ENCODE data around the gene TRIM25.
"Not testable (repeated sequence)": the region's sequence is repeated elsewhere in the genome, so short reads cannot be mapped to it uniquely, and the experiment has no call there.

Gene TRIM25

DNA sequence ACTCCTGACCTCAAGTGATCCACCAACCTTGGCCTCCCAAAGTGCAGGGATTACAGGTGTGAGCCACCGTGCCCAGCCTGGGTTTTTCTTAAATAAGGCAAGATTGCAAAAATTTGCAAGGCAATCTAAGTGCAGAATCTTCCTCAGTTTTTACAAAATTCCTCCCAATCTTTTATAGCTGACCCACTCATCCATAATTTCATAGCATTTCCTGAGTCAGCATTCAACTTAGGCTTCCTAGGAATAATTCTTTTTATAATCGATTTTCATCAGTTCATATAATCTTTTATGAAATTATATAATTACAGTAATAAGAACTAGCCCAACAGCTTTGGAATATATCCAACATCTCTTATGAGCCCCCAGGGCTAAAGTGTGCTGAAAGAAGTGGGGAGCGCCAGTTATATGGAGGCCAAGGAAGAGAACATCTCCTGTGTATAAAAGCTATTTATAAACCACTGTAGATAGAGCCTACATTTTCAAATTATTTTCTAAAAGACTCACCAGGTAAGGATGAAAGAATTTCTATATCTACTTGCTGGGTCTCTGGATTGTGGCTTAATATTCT is 32.2 kb upstream of the TRIM25 start:
- TF ChIP-seq, protein P1, sequence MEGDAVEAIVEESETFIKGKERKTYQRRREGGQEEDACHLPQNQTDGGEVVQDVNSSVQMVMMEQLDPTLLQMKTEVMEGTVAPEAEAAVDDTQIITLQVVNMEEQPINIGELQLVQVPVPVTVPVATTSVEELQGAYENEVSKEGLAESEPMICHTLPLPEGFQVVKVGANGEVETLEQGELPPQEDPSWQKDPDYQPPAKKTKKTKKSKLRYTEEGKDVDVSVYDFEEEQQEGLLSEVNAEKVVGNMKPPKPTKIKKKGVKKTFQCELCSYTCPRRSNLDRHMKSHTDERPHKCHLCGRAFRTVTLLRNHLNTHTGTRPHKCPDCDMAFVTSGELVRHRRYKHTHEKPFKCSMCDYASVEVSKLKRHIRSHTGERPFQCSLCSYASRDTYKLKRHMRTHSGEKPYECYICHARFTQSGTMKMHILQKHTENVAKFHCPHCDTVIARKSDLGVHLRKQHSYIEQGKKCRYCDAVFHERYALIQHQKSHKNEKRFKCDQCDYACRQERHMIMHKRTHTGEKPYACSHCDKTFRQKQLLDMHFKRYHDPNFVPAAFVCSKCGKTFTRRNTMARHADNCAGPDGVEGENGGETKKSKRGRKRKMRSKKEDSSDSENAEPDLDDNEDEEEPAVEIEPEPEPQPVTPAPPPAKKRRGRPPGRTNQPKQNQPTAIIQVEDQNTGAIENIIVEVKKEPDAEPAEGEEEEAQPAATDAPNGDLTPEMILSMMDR (IDR thresholded peaks at IDR 0.05; ENCODE audit: low read depth, low read length, missing control alignments), result no peak
- DNase-seq (ENCODE audit: extremely low read depth, low read depth), result no peak
- H3K4me3 ChIP-seq (replicated peaks; ENCODE audit: low read depth, low read length), result no peak overlapping the region

DNA sequence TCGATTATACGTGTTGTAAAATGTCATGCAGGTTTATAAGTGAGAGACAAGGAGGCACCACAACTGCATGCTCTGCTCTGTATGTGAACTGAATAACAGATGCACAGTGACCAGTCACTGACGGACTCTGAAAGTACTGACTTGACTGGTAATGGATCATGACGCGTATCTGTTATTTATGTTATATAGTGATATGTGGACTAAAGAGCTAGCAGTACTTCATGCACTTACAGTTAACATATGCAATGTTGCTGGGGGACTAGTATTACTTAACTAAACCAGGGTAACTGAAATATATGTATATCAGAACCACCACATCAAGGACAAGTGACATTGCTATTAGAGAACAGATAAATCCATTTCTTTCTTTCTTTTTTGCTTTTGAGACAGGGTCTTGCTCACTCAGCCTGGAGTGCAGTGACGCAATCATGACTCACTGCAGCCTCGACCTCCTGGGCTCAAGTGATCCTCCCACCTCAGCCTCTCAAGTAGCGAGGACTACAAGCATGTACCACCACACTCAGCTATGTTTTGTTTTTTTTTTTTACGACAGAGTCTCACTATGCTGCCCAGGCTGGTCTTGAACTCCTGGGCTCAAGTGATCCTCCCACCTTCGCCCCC is 29.8 kb upstream of the TRIM25 start:
- TF ChIP-seq, protein P1 (IDR thresholded peaks at IDR 0.05; ENCODE audit: low read depth, low read length, missing control alignments), result no peak
- no peak for DNase-seq (ENCODE audit: extremely low read depth, low read depth)
- H3K4me3 ChIP-seq (replicated peaks; ENCODE audit: low read depth, low read length), result no peak overlapping the region

DNA sequence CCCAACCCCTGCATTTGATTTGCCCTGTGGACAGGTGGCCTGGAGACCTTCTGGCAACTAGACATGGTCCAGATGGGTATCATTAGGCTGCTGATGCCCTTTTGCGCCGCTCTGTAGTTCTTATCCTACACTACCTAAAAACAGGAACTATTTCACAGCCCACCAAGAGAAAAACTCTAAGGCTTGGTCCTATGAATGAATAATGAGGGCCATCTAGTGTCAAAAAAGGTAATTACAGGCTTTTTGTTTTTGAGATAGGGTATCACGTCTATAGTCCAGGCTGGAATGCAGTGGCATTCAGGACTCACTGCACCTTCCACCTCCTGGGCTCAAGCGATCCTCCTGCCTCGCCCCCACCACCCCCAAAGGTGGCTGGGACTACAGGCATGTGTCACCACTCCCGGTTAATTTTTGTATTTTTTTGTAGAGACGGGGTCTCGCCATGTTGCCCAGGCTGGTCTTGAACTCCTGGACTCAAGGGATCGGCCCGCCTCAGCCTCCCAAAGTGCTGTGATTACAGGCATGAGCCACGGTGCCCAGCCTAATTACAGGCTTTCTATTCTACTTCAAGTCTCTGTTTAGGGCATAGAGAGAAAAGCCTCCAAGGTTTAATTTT is 26.1 kb upstream of the TRIM25 start:
- TF ChIP-seq, protein P1 (IDR thresholded peaks at IDR 0.05; ENCODE audit: low read depth, low read length, missing control alignments), result peak; percentile 50
- no peak overlapping the region for H3K4me3 ChIP-seq (replicated peaks; ENCODE audit: low read depth, low read length)
- peak; percentile 52 for DNase-seq (ENCODE audit: extremely low read depth, low read depth)

DNA sequence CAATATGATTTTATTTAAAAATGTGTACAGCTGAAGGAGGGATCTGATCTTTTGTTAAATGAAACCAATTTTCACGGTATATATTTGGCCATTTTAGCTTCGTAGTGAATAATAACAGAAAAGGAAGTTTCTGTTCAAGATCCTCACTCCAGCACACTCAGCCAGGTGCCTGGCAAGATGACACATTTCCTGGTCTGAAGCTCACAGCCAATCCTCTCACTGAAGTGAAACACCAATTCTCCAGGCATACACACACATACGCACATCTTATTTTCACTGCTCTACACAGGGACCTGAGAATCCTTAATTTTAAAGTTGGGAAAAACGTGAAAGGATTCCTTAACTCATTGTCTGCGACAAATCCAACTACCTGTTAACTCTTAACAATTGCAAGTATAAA is 24.4 kb upstream of the TRIM25 start:
- not testable (repeated sequence) for DNase-seq (ENCODE audit: extremely low read depth, low read depth); H3K4me3 ChIP-seq (replicated peaks; ENCODE audit: low read depth, low read length)

DNA sequence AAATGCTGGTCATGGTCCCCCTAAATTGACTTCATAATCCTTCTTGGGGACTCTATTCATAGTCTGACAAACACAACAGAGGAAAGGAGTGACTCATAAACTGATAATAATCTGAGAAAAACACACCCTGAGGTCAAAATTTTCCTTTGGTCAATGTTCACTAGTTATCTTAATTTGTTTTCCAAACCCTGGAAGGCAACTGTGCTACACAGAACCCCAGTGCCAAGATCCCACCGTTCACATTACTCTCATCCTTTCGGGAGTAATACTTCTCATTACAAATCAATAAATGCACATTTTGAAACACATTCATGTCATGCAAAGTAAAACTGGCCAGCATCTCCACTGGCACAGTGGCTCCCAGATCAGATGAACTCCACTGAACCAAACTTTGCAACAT is 23.8 kb upstream of the TRIM25 start:
- H3K4me3 ChIP-seq (replicated peaks; ENCODE audit: low read depth, low read length), result no peak overlapping the region
- TF ChIP-seq, protein P1 (IDR thresholded peaks at IDR 0.05; ENCODE audit: low read depth, low read length, missing control alignments), result no peak
- DNase-seq (ENCODE audit: extremely low read depth, low read depth), result no peak

DNA sequence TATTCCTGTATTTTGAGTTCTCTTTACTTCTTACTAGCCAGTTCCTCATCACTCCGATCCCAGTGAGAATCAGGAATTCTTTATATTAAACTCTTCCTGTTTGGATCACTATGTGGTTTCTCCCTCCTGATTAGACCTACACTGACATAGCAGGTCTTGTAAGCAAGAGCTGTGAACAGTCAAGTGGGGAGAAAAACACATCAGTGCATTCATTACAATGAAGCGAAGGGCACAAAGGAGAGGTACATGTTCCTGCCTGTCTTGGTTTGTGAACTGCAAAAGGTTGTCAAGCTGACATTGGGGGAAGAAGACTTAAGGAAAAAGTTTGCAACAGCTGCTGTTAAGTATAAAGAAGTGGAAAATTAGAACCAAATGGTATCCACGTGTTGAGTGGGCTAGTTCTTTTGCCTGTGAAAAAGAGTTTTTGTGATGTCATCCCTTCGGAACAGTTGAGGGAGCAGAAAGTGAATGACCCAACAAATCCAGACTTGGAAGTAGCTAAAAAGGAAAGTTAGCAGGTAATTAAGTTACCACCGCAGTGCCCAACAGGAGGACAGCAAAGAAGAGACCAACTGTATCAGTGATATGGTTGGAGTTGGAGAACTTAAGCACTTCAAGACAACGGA is 23.0 kb upstream of the TRIM25 start:
- TF ChIP-seq, protein P1 (IDR thresholded peaks at IDR 0.05; ENCODE audit: low read depth, low read length, missing control alignments), result no peak
- no peak for DNase-seq (ENCODE audit: extremely low read depth, low read depth)

DNA sequence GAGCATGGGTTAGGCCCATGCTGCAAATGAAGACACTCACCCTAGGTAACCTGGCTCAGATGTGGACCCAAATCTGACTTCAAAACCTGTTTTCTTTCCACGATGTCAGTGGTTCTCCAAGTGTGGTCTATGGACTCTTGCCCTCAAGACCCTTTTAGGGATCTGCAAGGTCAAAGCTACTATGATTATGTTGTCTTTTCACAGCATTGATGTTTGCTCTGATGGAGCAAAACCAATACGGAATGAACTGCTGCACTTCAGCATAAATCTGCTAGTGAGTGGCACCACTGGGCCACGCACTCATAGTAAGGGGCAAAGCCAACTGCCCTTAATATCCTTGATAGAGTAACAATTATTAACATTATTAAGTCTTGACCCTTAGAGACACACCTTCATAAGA is 21.6 kb upstream of the TRIM25 start:
- TF ChIP-seq, protein P1 (IDR thresholded peaks at IDR 0.05; ENCODE audit: low read depth, low read length, missing control alignments), result no peak
- H3K4me3 ChIP-seq (replicated peaks; ENCODE audit: low read depth, low read length), result no peak overlapping the region
- no peak for DNase-seq (ENCODE audit: extremely low read depth, low read depth)

More for the DNA sequence above, 23.0 kb upstream of the TRIM25 start:
- no peak overlapping the region for H3K4me3 ChIP-seq (replicated peaks; ENCODE audit: low read depth, low read length)

All from HFF-Myc (cell line).